Hematopoietic multipotent progenitor cell treated with erythropoietin and hydrocortisone succinate and interleukin-3 and kit ligand, for 6 days (in vitro differentiated cells): ENCODE results near the gene CSNK1E.

Experiments
- DNase-seq: peaks from one replicate; pipeline ENCODE4 v3.0.0-alpha.2; 2015

CSNK1E gene

DNA sequence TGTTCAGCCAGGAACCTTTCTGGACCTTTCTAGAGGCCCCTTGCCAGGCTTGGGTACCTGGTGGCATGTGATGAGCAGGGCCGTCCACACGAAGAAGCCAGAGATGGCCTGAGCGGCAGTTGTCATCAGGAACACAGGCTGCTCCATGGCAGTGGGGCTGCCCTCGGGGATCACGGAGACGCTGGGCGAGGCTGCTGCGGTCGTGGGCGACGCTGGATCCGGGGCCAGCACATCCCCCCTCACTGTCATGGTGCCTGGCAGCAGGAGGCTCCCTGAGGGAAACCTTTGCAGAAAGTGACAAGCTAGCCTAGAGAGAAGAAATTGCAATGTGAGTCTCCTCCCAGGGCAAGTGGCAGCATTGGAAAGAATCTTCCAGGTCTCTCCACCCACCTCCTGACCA, 69.5 kb downstream of the CSNK1E start:
- no peak for DNase-seq

- DNase-seq = no peak
These were observed 70.5 kb downstream of the CSNK1E start for GRCh38 chr22:38246692-38247091.

DNA sequence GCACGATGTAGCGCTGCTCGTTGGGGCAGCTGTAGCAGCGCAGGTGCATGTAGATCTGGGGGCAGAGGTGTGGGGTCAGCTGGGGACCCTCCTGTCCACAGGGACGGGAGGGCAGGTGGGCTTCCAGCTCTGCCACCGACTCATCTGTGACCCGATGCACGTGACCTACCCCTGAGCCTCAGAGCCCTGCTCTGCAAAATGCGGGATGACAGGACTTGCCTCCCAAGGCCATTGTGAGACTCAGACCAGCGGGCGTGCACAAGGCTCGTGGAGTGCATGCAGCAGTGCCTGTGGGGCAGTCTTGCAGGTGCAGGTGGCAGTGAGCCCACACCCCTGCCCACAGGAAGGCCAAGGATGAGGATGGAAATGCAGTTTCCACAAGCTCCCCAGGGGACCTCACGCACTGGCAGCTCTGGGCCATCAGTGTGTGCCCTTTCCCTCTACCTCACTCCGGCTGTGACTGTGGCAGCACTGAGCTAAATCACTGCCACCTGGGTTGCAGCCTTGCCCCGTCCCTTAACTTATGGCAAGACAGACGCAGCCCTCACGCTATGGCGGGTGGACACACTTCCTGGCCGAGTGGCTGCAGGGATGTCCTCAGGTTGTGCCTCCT, 71.1 kb downstream of the CSNK1E start:
- DNase-seq = no peak

GRCh38 chr22:38244106-38244505, 73.1 kb downstream of the CSNK1E start:
- DNase-seq = no peak

DNA sequence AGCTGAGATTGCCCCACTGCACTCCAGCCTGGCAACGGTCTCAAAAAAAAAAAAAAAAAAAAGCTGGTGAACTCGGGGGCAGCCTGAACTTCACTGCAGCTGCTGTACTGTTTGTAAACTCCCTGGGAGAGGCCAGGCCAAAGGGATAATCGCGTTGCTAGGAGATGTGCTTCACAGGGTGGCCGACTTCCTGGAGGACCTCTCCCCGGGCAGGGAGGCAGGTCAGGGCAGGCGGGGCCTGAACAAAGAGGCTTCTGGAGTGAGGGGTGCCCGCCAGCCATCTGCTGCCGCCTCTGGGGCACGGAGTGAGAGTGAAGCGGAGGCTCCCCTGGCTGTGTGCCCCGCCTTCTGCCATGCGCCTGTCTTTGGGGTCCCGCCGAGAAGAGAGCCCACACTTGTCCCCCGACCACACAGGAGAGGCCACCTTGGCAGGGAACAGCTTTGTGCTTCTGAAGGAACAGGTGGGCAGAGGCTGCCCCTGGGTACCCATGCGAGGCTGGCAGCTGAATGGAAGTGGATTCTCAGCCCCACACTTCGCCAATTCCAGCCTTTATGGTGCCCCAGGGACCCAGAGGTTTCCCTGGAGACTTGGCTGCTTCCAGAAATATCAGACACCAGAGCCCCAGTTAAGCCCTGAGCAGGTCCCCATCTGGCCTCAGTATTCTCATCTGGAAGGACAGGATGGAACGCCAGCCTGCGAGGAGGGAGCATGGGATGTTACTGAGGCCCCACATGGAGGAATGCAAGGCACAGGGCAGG, 74.0 kb downstream of the CSNK1E start:
- DNase-seq = no peak

DNA sequence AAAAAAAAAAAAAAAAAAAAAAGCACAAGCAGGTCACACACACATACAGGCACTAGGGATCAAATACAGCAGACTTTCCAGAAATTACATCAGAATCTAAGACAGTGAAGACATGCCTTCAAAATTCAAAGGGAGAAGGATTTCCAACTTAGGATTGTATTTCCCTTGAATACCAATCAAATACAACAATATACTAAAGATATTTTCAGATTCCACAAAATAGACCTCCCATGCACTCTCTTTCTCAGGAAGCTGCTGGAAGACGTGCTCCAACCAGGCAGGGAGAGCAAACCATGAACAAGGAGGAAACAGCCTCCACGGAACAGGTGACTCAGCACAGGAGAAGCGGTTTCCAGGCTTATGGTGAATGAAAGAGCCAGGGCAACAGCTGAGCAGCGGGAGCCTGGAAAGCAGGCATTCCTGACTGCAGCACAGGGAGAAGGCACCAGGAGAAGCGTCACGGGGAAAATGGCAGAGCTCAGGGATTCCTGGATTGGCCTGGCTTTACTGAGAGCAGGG, 76.4 kb downstream of the CSNK1E start:
- no peak for DNase-seq
